NCI-H460 (cell line): Measurements from ENCODE around the gene PDGFD. TPM values are rescaled to one million over a fixed set of nuclear protein-coding genes. Genes with fewer than 3 reads are reported as not detected.

Experiments
- DNase-seq: peaks from one replicate; pipeline ENCODE4 v3.0.0-alpha.2; 2016; ENCODE audit warnings: low read depth; ENCODE audit errors: extremely low read depth
- total RNA-seq: library from RNA; depleted of rRNA; stranded (reverse); fragments of >200 nt; shearing (Covaris generic); gene quantifications from 2 replicates; pipeline ENCODE4 v1.2.3, GENCODE V29; 2014

Gene PDGFD
- total RNA-seq, 1 experiment from 2014 or later, result 0.02 TPM

GRCh38 chr11:104146421-104146820 is 17.5 kb downstream of the PDGFD start:
- DNase-seq, result no peak

GRCh38 chr11:104145062-104145461 is 18.9 kb downstream of the PDGFD start:
- no peak for DNase-seq

DNA sequence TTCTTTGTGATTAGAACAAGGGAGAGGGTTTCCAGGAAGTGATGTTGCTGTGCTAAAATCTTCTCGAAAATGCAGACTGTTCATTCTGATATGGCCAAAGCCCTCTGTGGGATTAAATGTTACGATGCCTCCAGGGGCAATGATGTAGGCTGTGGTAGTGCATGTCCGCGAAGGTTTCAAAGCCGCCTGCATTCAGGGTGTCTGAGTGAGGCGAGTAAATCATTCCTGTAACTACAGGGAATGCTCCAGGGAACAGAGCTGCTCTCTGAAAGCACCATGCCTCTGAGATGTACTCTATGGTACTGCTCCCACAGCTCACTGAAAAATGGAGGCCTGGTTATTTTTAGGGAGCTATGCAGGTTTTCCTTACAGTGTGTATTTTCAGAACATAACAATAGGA is 21.2 kb downstream of the PDGFD start:
- DNase-seq, result no peak

DNA sequence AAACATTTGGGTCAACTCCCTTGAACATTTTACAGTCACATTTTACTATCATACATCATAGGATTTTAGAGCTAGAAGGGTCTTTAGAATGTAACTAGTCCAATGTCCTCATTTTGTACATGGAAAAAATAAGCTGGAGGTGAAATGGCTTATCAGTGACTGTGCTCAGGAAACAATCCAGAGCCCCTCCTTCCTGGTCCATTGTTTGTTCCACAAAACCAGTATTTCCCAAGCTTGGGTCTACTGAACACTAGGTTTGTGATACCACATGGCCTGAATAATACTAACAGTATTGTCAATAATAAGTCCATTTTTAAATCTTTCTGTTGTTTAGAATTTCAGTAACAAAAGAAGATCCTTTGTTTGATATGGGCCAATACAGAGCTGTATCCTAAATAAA is 27.1 kb downstream of the PDGFD start:
- DNase-seq, result no peak

- no peak for DNase-seq
These were observed 29.2 kb downstream of the PDGFD start for GRCh38 chr11:104134745-104135144.

DNA sequence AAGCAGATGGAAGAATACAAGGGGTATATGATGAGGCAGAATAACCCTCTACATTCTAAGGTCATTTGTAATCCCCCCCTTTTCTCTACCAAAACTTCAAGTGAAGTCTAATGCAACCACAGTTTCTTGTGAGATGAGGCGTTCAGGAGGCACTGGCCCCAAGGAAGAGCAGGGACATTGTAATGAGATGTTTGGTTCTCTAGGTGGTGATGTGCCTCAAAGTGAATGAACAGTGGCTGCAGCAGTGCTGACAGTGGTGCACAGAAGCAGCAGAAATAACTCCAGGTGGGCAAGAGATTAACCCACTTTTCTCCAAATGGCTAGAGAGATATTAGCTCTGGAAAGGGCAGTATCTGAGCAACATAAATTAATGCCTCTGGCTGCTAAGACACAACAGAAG is 33.8 kb downstream of the PDGFD start:
- DNase-seq, result no peak

DNA sequence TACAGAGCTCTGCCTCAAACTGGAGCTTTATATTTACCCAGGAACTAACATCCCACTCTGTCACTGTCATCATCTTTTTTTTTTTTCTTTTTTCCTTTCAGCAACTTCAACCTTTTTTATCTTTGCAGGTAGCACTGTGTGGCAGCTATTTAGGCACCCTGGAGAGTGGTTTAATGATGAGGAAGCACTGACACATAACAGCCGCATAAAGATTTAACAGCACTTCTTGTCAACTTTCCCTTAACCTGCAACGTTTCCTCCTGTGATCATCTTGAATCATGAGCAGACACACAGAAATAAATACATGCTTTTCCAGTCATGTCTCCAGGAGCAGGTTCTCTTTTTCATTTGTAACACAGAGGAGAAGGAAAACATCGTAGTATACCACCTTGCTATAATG is 34.8 kb downstream of the PDGFD start:
- no peak for DNase-seq

DNA sequence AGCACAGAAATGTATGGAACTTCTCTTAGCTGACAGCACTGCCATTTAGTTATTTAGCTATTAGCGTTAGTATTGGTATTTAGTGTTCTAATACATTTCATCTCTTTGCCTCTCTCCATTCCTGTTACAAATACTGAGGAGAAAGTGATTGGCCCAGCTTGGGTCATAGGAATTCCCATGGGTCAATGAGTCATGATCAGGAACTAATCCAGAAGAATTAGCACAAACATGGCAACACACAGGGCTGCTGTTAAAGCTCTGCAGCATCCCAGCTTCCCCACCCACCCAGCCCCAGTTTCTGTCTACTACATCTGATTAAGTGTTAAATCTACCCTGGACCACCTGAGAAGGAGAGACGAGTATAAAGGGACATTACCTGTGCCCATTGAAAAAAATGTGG is 36.1 kb downstream of the PDGFD start:
- no peak for DNase-seq

- no peak for DNase-seq
These were observed 37.5 kb downstream of the PDGFD start for GRCh38 chr11:104126464-104126863.

- no peak for DNase-seq
These were observed 39.0 kb downstream of the PDGFD start for GRCh38 chr11:104124979-104125378.

GRCh38 chr11:104122836-104123235 is 41.1 kb downstream of the PDGFD start:
- DNase-seq, result no peak

- no peak for DNase-seq
These were observed 41.8 kb downstream of the PDGFD start for GRCh38 chr11:104122011-104122635.

- DNase-seq, result no peak
These were observed 43.3 kb downstream of the PDGFD start for GRCh38 chr11:104120493-104121137.

DNA sequence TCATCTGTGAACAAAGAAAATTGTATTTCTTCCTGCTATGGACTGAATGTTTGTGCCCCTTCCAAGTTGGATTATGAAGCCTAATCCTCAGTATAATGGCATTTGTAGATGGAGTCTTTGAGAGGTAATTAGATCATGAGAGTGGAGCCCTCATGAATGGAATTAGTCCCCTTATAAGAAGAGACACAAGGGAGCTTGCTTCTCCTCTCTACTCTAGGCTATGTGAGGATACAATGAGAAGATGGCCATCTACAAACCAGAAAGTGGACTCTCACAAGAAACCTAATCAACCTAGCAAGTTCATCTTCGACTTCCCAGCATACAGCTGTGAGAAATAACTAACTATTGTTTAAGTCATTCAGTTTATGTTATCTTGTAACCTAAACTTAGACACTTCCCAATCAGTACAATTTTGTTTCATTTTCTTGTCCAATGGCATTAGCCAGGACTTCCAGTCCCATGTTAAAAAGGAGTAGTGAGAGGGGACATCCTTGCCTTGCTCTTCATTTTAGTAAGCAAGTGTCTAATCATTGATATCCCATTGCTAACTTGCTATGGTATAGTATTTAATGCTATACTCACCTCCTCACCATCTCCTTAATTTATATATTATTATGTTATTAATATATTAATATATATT is 45.7 kb downstream of the PDGFD start:
- no peak for DNase-seq

DNA sequence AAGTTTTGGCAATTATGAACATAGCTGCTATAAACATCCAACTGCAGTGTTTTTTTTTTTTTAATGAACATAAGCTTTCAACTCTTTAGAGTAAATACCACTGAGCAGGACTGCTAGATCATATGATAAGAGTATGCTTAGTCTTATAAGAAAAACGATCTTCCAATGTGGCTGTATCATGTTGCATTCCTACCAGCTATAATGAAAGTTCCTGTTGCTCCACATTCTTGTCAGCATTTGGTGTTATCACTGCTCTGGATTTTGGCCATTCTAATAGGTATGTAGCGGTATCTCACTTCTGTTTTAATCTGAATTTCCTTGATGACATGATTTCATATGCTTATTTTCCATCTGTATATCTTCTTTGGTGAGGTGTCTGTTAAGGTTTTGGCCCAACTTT is 50.4 kb downstream of the PDGFD start:
- no peak for DNase-seq

DNA sequence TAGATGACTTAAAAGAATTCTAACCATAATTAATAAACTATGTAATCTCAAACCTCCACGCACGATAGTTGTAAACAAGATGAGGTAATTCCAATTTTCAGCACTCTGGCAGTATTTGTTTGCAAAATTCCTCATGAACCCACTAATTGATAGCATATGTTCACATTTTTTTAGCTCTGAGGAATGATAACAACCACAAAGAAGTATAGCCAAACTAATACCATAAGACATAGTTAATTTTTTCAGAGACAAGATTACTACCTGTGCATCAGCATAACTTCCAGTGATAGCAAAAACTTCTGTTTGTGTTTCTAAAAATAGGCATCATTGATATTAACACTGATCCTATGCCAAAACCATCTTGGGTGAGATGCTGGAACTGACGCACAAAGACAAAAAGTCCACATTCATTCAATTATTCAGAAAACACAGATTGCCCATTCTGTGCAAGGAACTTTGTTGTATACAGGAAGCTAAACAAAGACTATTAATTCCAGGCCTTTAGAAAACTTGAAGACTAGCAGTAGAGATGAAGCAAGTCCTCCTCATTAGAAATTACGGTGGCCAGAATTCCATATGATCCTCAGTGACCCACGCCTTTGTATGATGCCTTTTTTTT is 57.7 kb downstream of the PDGFD start:
- no peak for DNase-seq

DNA sequence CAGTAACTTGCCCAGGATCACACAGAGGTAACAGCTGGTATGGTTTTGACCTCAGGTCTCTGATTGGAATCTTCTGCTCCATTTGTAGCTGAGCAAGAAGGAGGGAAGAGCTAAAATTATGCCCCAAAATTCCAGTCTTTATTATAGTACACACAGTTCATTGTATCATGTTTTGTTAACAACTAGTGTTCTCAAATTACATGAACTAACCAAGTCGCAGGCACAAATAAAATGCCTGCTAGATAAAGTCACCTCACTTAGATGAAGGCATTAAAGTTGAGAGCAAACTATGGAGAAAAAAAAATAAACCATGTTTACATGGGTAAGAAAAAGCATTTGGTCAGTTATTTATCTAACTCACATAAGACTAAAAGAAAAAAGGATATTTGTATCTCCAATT is 58.8 kb downstream of the PDGFD start:
- no peak for DNase-seq

GRCh38 chr11:104104664-104105063 is 59.3 kb downstream of the PDGFD start:
- DNase-seq, result no peak

GRCh38 chr11:104104201-104104600 is 59.7 kb downstream of the PDGFD start:
- DNase-seq, result no peak

GRCh38 chr11:104098555-104098954 is 65.4 kb downstream of the PDGFD start:
- no peak for DNase-seq

- no peak for DNase-seq
These were observed 65.8 kb downstream of the PDGFD start for GRCh38 chr11:104098132-104098531.

GRCh38 chr11:104096900-104097299 is 67.0 kb downstream of the PDGFD start:
- no peak for DNase-seq
